Astrocyte (in vitro differentiated cells and primary cell): ENCODE measurements around the gene TMEM154. TPM values are rescaled to one million over a fixed set of nuclear protein-coding genes. Genes with fewer than 3 reads are reported as not detected.

Experiments used
- DNase-seq: peaks from one replicate; pipeline ENCODE4 v3.0.0-alpha.2; 2010; ENCODE audit warnings: low read depth
- FAIRE-seq: peaks from 2 replicates; lab custom pipeline; 2011; peaks lifted over from hg19 to GRCh38; lab: Jason Lieb, UNC
- H2AFZ ChIP-seq: 2 replicates; pipeline ENCODE4 v1.6.0; 2012; ENCODE audit warnings: low read depth, low read length, inconsistent platforms
- H3K27ac ChIP-seq: 2 replicates; pipeline ENCODE4 v1.5.1; 2011; ENCODE audit warnings: low read depth, low read length, inconsistent platforms
- H3K27me3 ChIP-seq: 2 replicates; pipeline ENCODE4 v1.6.0; 2011; ENCODE audit warnings: low read length, inconsistent platforms; ENCODE audit not compliant: insufficient read depth
- H3K36me3 ChIP-seq: 2 replicates; pipeline ENCODE4 v1.5.1; 2011; ENCODE audit warnings: low read length, inconsistent platforms; ENCODE audit not compliant: insufficient read depth
- H3K4me1 ChIP-seq: 2 replicates; pipeline ENCODE4 v1.5.1; 2011; ENCODE audit warnings: low read length, inconsistent platforms; ENCODE audit not compliant: insufficient read depth
- H3K4me2 ChIP-seq: 2 replicates; pipeline ENCODE4 v1.6.0; 2012; ENCODE audit warnings: low read length, inconsistent platforms
- H3K4me3 ChIP-seq: 2 replicates; pipeline ENCODE4 v1.5.1; 2011; ENCODE audit warnings: low read depth, mild to moderate bottlenecking, low read length, inconsistent platforms; ENCODE audit not compliant: insufficient read depth
- H3K79me2 ChIP-seq: 2 replicates; pipeline ENCODE4 v1.6.0; 2012; ENCODE audit warnings: mild to moderate bottlenecking, low read length, inconsistent platforms; ENCODE audit not compliant: insufficient read depth
- H3K9ac ChIP-seq: 2 replicates; pipeline ENCODE4 v1.6.0; 2012; ENCODE audit warnings: mild to moderate bottlenecking, low read length, inconsistent platforms
- H3K9me3 ChIP-seq: 2 replicates; pipeline ENCODE4 v1.5.1; 2012; ENCODE audit warnings: low read depth, mild to moderate bottlenecking, low read length, inconsistent platforms; ENCODE audit not compliant: insufficient read depth
- H4K20me1 ChIP-seq: 2 replicates; pipeline ENCODE4 v1.6.0; 2012; ENCODE audit warnings: low read length, inconsistent platforms; ENCODE audit not compliant: insufficient read depth
- H3K27ac Mint-ChIP-seq: one replicate; pipeline ENCODE4 v1.8.0; 2021; ENCODE audit warnings: mild to moderate bottlenecking, mixed read lengths; ENCODE audit not compliant: unreplicated experiment
- H3K27me3 Mint-ChIP-seq: one replicate; pipeline ENCODE4 v1.8.0; 2021; ENCODE audit warnings: low read depth, mixed read lengths; ENCODE audit not compliant: unreplicated experiment
- H3K36me3 Mint-ChIP-seq: one replicate; pipeline ENCODE4 v1.8.0; 2021; ENCODE audit warnings: low read depth, mixed read lengths; ENCODE audit not compliant: unreplicated experiment
- H3K4me1 Mint-ChIP-seq: one replicate; pipeline ENCODE4 v1.8.0; 2021; ENCODE audit warnings: low read depth, mixed read lengths; ENCODE audit not compliant: unreplicated experiment
- H3K4me3 Mint-ChIP-seq: one replicate; pipeline ENCODE4 v1.8.0; 2021; ENCODE audit warnings: mild to moderate bottlenecking, moderate library complexity, mixed read lengths; ENCODE audit not compliant: unreplicated experiment
- H3K9me3 Mint-ChIP-seq: one replicate; pipeline ENCODE4 v1.8.0; 2021; ENCODE audit warnings: mild to moderate bottlenecking, mixed read lengths; ENCODE audit not compliant: unreplicated experiment
- EZH2 ChIP-seq: IDR thresholded peaks from 2 replicates; pipeline ENCODE4 v1.6.1; 2012; ENCODE audit warnings: mild to moderate bottlenecking, low read length, inconsistent platforms; ENCODE audit not compliant: insufficient read depth
- total RNA-seq: library from RNA; stranded (reverse); gene quantifications from 2 replicates; pipeline ENCODE4 v1.2.1, GENCODE V29; 2021
- TF ChIP-seq, protein P1 (sequence below): IDR thresholded peaks from 2 replicates; pipeline ENCODE4 v1.5.1; 2011; ENCODE audit warnings: low read depth, mild to moderate bottlenecking, inconsistent platforms, low read length, moderate library complexity; ENCODE audit not compliant: insufficient read depth

TMEM154 gene
- total RNA-seq, 1 donor from 2014 or later: 13.2 TPM

DNA sequence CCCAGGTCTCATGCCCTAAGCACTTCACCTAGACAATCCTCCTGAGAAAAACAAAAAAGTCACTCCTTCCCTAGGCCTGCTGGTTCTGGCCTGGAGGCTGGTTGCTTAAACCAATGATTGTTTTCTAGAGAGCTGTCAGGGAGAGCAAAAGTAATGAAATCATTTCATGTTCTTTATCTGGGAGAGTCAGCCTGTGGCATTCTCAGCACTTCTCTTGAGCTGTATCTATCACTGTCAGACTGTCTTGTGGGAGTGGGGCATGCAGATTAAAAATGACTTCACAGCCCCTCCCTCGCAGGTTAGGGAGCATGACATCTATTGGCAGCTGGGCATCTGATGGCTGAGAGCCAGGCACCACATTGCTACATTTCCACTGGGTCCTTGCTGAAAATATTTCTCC, 20.4 kb upstream of the TMEM154 start:
- FAIRE-seq (no peak), DNase-seq (peak; percentile 8)
- Histone ChIP-seq H3K4me3 (no peak overlapping the region), H3K27ac (no peak overlapping the region), H3K4me2 (no peak overlapping the region), H3K9me3 (no peaks in the 10 kb centered on the region), H4K20me1 (no peaks in the 10 kb centered on the region), H3K36me3 (no peaks in the 10 kb centered on the region), H3K9ac (no peak overlapping the region), H3K4me1 (peaks cover 14% of the 10 kb centered on the region), H2AFZ (no peak overlapping the region), H3K79me2 (no peaks in the 10 kb centered on the region), H3K27me3 (no peaks in the 10 kb centered on the region)
- H3K4me3 Mint-ChIP-seq: no peak overlapping the region
- H3K4me1 Mint-ChIP-seq: peaks cover 9% of the 10 kb centered on the region
- peaks cover 9% of the 10 kb centered on the region for H3K27me3 Mint-ChIP-seq
- no peaks in the 10 kb centered on the region for H3K36me3 Mint-ChIP-seq
- no peak overlapping the region for H3K27ac Mint-ChIP-seq
- TF ChIP-seq, protein P1, sequence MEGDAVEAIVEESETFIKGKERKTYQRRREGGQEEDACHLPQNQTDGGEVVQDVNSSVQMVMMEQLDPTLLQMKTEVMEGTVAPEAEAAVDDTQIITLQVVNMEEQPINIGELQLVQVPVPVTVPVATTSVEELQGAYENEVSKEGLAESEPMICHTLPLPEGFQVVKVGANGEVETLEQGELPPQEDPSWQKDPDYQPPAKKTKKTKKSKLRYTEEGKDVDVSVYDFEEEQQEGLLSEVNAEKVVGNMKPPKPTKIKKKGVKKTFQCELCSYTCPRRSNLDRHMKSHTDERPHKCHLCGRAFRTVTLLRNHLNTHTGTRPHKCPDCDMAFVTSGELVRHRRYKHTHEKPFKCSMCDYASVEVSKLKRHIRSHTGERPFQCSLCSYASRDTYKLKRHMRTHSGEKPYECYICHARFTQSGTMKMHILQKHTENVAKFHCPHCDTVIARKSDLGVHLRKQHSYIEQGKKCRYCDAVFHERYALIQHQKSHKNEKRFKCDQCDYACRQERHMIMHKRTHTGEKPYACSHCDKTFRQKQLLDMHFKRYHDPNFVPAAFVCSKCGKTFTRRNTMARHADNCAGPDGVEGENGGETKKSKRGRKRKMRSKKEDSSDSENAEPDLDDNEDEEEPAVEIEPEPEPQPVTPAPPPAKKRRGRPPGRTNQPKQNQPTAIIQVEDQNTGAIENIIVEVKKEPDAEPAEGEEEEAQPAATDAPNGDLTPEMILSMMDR: no peak
- TF ChIP-seq EZH2: no peak
- H3K9me3 Mint-ChIP-seq: peaks cover 25% of the 10 kb centered on the region

GRCh38 chr4:152699313-152699712, 19.5 kb upstream of the TMEM154 start:
- peaks cover 9% of the 10 kb centered on the region for H3K27me3 Mint-ChIP-seq
- H3K4me3 Mint-ChIP-seq: no peak overlapping the region
- H3K9me3 ChIP-seq: no peaks in the 10 kb centered on the region
- H2AFZ ChIP-seq: no peak overlapping the region
- H3K36me3 Mint-ChIP-seq: no peaks in the 10 kb centered on the region
- DNase-seq: no peak
- peaks cover 9% of the 10 kb centered on the region for H3K4me1 Mint-ChIP-seq
- peaks cover 20% of the 10 kb centered on the region for H3K9me3 Mint-ChIP-seq
- H3K4me2 ChIP-seq: no peak overlapping the region
- no peak overlapping the region for H3K27ac Mint-ChIP-seq
- no peak overlapping the region for H3K9ac ChIP-seq
- H3K27ac ChIP-seq: no peak overlapping the region
- H3K27me3 ChIP-seq: no peaks in the 10 kb centered on the region
- H3K79me2 ChIP-seq: no peaks in the 10 kb centered on the region
- no peaks in the 10 kb centered on the region for H3K36me3 ChIP-seq
- peaks cover 14% of the 10 kb centered on the region for H3K4me1 ChIP-seq
- H3K4me3 ChIP-seq: no peak overlapping the region
- H4K20me1 ChIP-seq: no peaks in the 10 kb centered on the region
- TF ChIP-seq, protein P1: no peak
- TF ChIP-seq EZH2: no peak
- no peak for FAIRE-seq

GRCh38 chr4:152698089-152698499, 18.3 kb upstream of the TMEM154 start:
- Histone ChIP-seq H2AFZ (no peak overlapping the region), H3K4me2 (no peak overlapping the region), H4K20me1 (no peaks in the 10 kb centered on the region), H3K4me1 (peaks cover 14% of the 10 kb centered on the region), H3K9me3 (no peaks in the 10 kb centered on the region), H3K27ac (no peak overlapping the region), H3K4me3 (no peak overlapping the region), H3K9ac (no peak overlapping the region), H3K27me3 (no peaks in the 10 kb centered on the region), H3K79me2 (no peaks in the 10 kb centered on the region), H3K36me3 (no peaks in the 10 kb centered on the region)
- no peak for DNase-seq
- Mint-ChIP-seq H3K36me3 (no peaks in the 10 kb centered on the region), H3K27ac (no peak overlapping the region), H3K27me3 (peaks cover 9% of the 10 kb centered on the region), H3K4me3 (no peak overlapping the region), H3K9me3 (peaks cover 13% of the 10 kb centered on the region), H3K4me1 (peaks cover 9% of the 10 kb centered on the region)
- FAIRE-seq: no peak
- TF ChIP-seq, protein P1: no peak
- TF ChIP-seq EZH2: no peak
